Neural progenitor cell (in vitro differentiated cells): ENCODE data around the gene OR8B8.

ENCODE experiments used
- CTCF ChIP-seq: fragments of 200-600 bp; sonication (generic); IDR thresholded peaks from 2 replicates; pipeline ENCODE4 v1.5.1; 2017; ENCODE audit warnings: antibody characterized with exemption, mild to moderate bottlenecking
- EZH2 ChIP-seq: fragments of 200-600 bp; sonication (generic); IDR thresholded peaks from 2 replicates; pipeline ENCODE4 v1.6.1; 2017; ENCODE audit warnings: antibody characterized with exemption, mild to moderate bottlenecking, moderate library complexity
- EZH2phosphoT487 ChIP-seq: fragments of 200-600 bp; sonication (generic); IDR thresholded peaks from 2 replicates; pipeline ENCODE4 v1.6.1; 2017; ENCODE audit warnings: antibody characterized with exemption

- TF ChIP-seq CTCF (no peak), EZH2 (no peak), EZH2phosphoT487 (no peak)
Measured at GRCh38 chr11:124463324-124463723, 17.8 kb upstream of the OR8B8 start.
